Right renal pelvis (tissue), 4 donors: ENCODE results near the gene CCDC149. TPM values are rescaled to one million over a fixed set of nuclear protein-coding genes. Genes with fewer than 3 reads are reported as not detected.

Experiments used
- DNase-seq, 4 donors: peaks; one replicate each; pipeline ENCODE4 v3.0.0-alpha.2; 2013; ENCODE audit warnings: low read depth in 4 of 4, low spot score in 3 of 4, missing footprints in 1 of 4
- polyA plus RNA-seq, 4 donors: library from polyadenylated mRNA; unstranded; fragments of 120-200 nt; gene quantifications; one replicate each; pipeline ENCODE4 v1.2.1, GENCODE V29; 2013; ENCODE audit not compliant: insufficient read length in 4 of 4

CCDC149 gene
- polyA plus RNA-seq, 4 donors: 16.7 to 21.6 (median 17.4) TPM

DNA sequence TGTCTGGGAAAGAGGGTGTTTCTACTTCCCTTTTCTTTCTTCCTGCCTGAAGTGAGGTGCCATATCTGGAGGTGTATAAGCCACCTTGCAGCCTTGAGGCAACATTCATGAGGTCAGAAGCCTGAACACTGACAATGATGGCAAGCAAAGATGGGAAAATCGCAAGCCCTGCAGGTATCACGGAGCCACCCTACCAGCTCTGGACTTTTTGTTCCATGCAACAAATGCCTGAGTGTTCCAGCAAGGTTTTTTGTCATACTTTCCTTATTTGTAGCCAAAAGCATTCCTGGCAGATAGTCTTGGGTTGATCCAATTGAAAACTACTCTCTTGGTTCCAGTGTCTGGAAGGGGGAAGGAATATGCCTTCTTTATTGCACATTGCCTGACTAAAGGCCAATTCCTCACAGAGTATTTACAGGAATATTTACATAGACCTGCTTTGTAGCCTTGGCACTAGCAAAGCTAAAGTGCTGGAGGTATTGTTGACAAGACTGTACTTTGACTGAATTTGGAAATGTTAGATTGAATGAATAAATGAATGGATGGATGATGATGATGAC, 131.8 kb downstream of the CCDC149 start:
- DNase-seq: no peak

DNA sequence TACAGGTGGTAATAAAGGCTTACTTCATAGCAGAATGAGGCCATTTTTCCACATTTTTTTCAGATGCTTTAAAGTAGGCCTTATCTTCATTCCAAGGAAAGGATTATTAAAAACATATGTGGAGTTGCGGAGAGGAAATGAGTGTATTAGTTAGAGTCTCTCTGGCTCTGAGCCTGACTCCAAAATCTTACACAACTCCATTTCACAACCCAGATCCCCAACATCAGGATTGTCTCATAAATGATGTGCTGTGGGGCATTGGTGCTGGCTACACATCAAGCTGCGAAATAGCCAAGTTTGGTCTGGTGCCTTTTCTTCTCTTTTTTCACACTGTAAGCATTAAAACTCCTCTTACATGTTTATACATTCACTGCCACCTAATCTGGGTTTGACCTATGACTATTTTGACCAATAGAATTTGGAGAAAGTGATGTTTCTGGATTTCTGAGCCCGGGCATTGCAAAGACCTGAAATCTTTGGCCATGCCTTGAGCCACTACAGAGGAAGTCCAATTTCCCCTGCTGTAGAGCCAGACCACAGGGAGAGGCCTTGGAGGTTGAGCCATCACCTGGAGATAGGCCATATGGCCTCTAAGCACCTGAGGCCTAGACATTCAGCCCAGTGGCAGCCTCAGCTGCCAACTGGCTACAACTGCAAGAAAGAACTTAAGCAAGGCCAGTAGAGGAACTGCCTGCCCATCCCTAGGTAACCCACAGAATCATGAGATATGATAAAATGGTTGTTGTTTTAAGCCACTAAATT, 134.2 kb downstream of the CCDC149 start:
- DNase-seq: no peak

DNA sequence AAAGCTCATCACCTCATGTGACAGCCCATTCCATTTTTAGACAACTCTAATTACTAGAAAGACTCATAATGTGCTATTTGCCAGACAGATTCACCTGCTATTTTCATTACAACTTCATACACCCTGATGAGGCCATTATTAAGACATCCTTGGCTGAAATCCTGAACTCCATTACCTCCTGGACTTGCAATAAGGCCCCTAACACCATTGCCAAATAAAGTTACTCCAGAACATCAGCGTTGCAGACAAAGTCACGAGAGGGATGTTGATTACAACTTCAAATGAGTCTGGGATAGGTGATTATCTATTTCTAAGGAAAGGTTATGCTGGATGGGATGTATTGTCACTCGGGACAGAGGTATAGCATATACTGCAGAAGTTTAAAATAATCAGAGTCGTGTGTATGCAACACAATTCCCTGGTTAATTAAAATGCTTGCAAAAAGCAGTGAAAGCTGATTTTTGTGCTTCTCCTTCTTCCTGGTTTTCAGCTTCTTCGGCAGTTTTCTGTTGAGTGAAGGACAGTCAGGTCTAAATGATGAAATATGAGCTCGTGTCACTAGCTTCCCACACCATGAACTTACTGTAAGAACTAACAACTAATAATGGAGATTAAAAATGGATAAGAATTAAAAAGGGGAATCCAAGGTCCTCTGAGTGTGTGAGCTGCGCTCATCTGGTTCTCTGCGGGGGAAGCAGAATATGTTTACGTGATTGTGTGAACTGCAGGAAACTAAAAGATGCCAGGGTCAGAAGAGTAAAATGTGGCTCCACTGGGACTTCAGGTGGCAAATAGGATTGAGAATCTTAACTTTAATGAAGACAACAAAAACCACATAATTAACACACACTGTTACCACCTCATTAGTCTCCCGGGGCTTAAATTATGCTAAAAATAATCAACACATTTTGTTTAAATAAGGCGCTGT, 135.0 kb downstream of the CCDC149 start:
- DNase-seq: no peak

DNA sequence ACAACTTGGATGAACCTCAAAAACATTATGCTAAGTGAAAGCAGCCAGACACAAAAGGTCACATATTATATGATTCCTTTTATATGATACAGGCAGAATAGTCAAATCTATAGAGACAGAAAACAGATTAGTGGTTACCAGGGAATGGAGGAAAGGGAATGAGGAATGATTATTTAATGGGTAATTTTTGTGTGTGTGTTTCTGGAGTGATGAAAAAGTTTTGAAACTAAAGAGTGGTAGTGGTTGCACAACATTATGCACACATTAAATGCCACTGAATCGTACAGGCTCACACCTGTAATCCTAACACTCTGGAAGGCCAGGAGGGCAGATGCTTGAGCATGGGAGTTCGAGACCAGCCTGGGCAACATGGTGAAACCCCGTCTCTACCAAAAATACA, 137.1 kb downstream of the CCDC149 start:
- no peak for DNase-seq

DNA sequence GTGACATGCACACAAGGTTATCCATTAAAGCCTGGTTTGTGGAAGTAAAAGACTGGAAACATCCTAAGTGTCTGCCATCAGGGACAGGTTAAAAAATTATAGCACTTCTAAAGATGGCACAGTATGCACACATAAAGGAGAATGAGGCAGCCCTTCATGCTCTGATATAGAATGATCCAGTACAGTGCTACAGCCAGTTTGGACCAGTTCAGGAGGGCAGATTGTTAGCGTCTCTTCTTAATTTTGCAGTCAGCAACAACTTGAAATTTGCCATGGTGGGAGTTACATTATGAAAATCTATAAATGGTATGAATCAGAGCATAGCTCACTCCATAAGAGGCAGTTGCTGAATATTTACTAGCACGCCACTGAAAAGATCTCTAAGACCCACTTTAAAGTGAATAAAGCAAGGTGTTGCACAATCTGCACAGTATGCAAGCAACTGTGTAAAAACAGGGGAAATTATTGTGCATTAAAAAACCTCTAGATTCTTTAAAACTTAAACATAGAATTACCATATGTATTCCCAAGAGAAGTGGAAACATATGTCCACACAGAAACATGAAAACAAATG, 137.7 kb downstream of the CCDC149 start:
- DNase-seq: no peak

DNA sequence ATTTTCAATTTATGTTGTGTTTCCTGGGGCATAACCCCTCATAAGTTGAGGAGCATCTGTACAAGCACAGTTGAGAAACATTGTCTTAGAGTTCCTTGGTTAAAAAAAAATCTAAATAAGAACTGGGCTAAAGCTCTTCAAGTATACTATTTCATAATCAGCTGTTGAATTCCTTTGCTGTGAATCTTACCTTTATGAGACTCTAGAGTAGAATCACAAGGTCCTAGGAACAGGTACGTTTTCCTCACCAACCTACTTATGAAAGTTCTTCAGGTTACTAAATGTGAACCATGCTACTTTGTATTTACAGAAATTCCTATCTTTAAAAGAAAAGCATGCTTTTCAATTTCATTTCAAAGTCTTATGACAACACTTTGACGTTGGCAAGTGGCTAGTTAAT, 138.4 kb downstream of the CCDC149 start:
- no peak for DNase-seq

DNA sequence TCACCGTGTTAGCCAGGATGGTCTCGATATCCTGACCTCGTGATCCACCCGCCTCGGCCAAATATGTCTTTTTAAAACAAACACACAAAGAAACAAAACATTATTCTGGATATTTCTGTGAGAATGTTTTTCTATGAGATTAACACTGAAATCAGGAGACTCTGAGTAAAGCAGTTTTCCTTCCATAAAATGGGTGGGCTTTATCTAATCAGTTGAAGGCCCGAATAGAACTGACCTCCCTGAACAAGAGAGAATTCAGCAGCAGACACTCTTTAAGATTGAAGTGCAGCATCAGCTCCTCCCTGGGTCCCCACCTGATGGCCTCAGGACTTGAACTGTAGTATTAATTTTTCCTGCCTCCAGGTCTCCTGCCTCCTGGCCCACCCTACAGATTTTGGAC, 139.9 kb downstream of the CCDC149 start:
- no peak for DNase-seq

DNA sequence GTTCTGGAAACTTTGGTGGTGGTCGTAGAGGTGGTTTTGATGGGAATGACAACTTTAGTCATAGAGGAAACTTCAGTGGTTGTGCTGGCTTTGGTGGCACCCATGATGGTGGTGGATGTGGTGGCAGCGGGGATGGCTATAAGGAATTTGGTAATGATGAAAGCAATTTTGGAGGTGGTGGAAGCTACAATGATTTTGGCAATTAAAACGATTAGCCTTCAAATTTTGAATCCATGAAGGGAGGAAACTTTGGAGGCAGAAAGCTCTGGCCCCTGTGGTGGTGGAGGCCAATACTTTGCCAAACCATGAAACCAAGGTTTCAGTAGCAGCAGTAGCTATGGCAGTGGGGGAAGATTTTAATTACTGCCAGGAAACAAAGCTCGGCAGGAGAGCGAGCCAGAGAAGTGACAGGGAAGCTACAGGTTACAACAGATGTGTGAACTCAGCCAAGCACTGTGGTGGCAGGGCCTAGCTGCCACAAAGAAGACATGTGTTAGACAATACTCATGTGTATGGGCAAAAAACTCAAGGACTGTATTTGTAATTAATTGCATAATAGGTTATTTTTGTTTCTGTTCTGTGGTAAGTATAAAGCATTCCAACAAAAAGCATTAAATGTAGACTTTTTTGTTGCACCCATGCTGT, 140.7 kb downstream of the CCDC149 start:
- no peak for DNase-seq

DNA sequence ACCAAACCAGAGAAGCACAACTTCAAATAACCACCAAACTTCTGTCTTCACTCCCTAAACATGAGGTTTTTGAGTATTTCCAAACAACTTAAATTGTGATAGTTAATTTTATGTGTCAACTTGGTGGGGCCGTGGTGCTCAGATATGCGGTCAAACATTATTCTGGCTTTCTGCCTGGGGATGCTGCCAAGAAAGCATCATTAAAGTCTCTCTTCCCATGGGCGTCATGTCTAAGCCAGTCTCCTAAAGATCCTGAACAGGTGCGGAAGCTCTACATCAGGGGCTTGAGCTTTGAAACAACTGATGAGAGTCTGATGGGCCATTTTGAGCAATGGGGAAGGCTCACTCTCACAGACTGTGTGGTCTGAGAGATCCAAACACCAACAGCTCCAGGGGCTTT, 141.6 kb downstream of the CCDC149 start:
- DNase-seq: no peak

DNA sequence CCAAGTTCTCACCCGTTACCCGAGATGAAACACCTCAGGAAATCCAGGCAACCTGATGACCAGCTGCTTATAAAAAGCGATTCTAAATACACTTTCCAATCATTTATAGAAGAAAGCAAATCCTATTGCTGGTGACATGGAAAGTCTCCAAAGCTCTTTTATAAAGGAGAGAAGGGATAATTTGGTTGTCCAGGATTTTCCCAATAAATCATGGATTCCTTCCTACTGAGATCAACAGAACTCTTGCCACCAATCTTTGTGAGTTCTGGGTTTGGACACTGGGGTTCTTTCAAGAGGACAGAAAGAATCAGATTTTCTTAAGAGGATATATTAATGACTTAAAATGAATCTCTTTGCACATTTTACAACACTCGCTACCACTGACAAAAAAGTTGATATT, 142.2 kb downstream of the CCDC149 start:
- DNase-seq: no peak

DNA sequence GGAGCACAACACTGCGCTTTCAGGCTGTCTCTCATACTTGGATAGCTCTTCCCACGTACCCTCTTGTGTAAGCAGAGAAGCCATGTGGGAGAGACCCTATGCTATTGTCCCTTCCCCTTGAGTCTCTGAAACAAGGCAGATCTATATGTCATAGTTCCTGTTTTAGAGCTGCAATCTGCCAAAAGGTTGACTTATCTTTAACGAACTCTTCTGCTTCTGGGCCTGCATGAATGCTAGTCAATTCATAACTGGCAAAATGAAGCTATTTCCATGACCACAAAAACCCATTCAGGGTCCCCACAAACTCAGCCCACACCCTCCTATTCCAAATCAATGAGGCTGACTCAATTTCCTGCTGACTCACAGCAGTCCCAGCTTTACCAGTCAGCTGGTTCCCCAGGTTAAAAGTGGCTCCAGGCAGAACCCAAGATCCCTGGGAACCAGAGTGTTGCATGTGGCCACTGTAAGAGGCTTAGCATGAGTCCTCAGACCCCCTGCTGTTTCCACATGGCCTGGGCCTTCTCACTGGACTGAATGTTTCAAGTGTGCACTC, 142.7 kb downstream of the CCDC149 start:
- no peak for DNase-seq

DNA sequence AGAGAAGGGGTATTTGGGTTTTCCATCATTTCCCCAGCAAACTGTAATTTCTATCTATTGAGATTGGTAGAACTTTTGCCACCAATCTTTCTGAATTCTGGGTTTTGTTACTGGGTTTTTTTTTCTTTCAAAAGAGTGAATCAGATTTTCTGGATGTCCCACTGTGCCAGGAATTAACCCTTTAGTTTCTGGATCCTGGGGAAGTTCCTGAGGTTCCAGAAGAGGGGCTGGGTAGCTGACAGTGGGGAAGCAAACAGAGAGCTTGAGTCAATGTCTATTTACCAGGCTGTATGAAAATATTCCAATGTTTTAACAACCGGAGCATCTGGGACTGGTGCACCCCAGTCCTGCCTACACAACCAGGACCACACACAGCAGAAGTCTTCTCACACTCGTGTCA, 143.3 kb downstream of the CCDC149 start:
- no peak for DNase-seq

DNA sequence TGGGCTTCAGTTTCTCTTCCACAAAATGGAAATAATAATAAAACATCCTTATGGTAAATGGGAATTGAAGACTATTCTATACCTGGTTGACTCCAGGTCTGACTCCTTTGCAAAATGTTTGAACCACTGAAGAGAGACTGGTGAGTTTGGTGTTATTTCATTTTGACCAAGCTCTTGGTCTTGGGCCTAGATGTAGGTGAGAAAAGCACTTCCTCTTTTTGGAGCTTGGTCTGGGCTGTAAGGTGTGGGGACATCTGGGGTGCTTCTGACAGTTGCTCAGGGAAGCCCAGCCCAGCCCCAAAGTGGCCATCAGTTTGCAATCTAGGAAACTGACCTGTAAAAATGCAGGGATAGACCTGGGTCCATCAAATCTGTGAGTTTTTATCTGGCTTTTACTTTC, 144.2 kb downstream of the CCDC149 start:
- DNase-seq: no peak

DNA sequence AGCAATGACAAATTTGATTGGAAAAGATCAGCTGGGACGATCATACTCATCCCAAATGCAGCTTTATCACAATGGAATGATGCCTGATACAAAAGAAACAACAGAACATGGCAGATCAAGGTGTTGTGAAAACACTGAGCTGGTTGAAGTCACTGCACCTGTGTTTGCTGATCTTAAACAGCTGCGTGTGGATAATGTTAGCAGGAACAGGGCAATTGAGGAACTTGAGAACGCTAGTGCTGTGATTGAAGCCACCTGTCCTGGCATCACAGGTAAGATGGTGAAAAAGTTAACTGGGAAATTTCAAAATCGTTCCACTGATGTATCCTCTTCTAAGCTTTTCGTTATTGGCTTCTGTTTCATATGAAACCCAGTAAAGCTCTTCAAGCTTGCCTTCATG, 144.8 kb downstream of the CCDC149 start:
- no peak for DNase-seq

DNA sequence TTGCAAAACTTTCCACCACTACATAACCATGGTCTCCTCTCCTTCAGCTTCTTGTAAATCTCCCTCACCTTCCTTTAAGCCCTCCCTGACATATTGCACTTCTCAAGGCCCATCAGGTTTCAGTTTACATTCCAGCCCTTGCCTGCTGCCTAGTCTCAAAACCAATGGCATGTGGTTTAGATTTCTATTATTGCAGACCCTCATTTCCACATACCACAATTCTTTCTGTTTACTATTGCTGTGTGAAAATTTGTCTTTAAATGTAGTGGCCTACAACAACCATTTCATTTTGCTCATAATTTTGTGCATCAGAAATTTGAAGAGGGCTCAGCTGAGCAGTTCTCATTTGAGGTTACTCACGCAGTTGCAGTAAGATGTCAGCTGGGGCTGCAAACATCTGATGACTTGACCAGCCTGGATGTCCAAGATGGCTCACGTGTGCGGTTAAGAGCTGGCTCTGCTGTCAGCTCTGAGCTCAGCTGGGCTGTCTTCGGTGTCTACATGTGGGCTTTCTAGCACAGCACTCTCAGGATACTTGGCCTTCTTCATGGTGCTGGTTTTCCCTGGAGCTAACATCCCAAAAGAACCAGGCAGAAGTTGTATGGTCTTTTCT, 147.4 kb downstream of the CCDC149 start:
- no peak for DNase-seq

DNA sequence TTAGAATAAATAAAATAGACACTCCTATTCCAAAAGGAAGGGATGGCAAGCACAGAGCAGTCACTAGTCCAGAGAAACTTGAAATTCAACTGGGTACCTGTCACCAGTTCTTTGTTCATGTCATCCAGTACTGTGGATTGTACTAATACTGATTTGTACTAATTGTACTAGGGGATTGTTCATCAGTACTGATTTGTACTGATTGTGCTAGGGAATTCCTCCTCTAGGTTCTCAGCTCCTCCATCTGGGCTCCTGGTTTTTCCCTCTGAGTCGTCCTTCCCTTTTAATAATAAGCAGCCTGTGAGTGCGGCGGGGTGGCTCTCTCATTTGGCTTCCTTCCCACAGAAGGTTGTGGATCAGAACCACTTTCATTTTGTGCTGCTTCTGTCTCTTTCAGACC, 148.5 kb downstream of the CCDC149 start:
- no peak for DNase-seq

DNA sequence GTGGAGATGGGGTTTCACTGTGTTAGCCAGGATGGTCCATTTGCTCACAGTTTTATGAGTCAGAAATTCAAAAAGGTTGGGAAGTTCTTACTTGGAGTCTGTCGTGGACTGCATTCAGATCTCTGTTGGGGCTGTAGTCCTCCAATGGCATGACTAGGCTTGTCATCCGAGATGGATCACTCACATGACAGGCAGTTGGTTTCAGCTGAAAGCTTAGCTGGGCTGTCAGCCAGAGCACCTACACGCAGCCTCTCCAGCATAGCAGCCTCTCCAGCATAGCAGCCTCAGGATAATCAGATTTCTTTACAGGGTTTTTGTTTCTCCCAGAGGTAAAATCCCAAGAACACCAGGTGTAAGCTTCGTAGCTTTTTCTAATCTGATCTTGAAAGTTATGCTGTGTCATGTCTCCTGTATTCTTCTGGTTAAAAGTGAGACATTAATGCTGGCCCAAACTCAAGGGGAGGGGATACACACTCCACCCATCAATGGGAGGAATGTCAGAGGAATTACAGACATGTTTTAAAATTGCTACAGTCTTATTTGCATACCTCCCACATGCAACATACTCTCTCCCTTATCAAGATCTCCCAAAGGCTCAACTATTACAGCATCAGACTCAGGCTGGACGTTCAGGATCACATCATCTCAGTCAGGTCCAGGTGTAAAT, 149.1 kb downstream of the CCDC149 start:
- no peak for DNase-seq
